HepG2 (cell line): ENCODE measurements around the gene FOCAD. TPM values are rescaled to one million over a fixed set of nuclear protein-coding genes. Genes with fewer than 3 reads are reported as not detected.

Experiments used
- ATAC-seq: fragments of 200-7000 bp; cut with Tn5 transposase; 3 replicates; pipeline ENCODE4 v1.9.1; 2020; ENCODE audit warnings: mild to moderate bottlenecking, moderate library complexity
- BruUV-seq: library from RNA; stranded (reverse); fragments of 400-500 nt; replicated peaks from 2 replicates; lab custom pipeline; 2021; lab: Mats Ljungman, UMichigan
- CTCF ChIA-PET: fragments of 300-600 bp; formaldehyde crosslinking; extraction: SDS; loops from one replicate; lab custom pipeline; 2021; ENCODE audit warnings: low total read pairs, inconsistent platforms, low intra/inter-chr PET ratio; lab: Yijun Ruan, JAX
- POLR2A ChIA-PET: fragments of 350-600 bp; sonication (Branson Sonifier 250); formaldehyde crosslinking; loops from one replicate; lab custom pipeline; 2020; ENCODE audit warnings: antibody characterized with exemption, inconsistent platforms; lab: Yijun Ruan, JAX
- DNase-seq: peaks from one replicate; pipeline ENCODE4 v3.0.0-alpha.2; 2015; ENCODE audit warnings: low spot score
- FAIRE-seq: peaks from 3 replicates; lab custom pipeline; 2011; peaks lifted over from hg19 to GRCh38; lab: Jason Lieb, UNC
- H2AFZ ChIP-seq: one replicate; pipeline ENCODE4 v1.6.1; 2011; ENCODE audit warnings: low read length, inconsistent platforms
- H3K27ac ChIP-seq: fragments of 300-600 bp; 3 replicates; pipeline ENCODE4 v1.8.0; 2011; ENCODE audit warnings: mixed run types, mild to moderate bottlenecking, mixed read lengths, low read length, inconsistent platforms; ENCODE audit not compliant: insufficient read depth; ENCODE audit errors: extremely low read length
- H3K27me3 ChIP-seq, 2 experiments: fragments of 200-600 bp in 1 of 2; 2 replicates in 1 of 2; 3 replicates in 1 of 2; pipeline versions ENCODE4 v1.6.0 to v1.8.0; 2011; ENCODE audit warnings: low read length in 2 of 2, mild to moderate bottlenecking in 2 of 2, moderate library complexity in 2 of 2, inconsistent platforms in 1 of 2; ENCODE audit not compliant: insufficient read depth in 2 of 2, control insufficient read depth in 1 of 2
- H3K36me3 ChIP-seq, 2 experiments: fragments of 200-600 bp in 1 of 2; replicated peaks in 1 of 2; 2 replicates in 1 of 2; 3 replicates in 1 of 2; pipeline versions ENCODE4 v1.5.1 to v1.8.0; 2011; ENCODE audit warnings: low read length in 2 of 2, inconsistent platforms in 1 of 2; ENCODE audit not compliant: insufficient read depth in 2 of 2, control insufficient read depth in 1 of 2
- H3K4me1 ChIP-seq: 2 replicates; pipeline ENCODE4 v1.5.1; 2012; ENCODE audit warnings: low read length, inconsistent platforms; ENCODE audit not compliant: insufficient read depth
- H3K4me2 ChIP-seq: 2 replicates; pipeline ENCODE4 v1.6.0; 2011; ENCODE audit warnings: low read depth, low read length, inconsistent platforms
- H3K4me3 ChIP-seq, 3 experiments: fragments of 200-600 bp in 1 of 3; sonication (generic), shearing (Covaris generic) in 1 of 3; replicated peaks in 1 of 3; 2 replicates each; pipeline ENCODE4 v1.5.1; 2011 to 2016; ENCODE audit warnings: low read length in 3 of 3, inconsistent platforms in 2 of 3, low read depth in 2 of 3, mild to moderate bottlenecking in 2 of 3, control low read depth in 1 of 3, mixed read lengths in 1 of 3; ENCODE audit not compliant: insufficient read depth in 1 of 3
- H3K79me2 ChIP-seq: one replicate; pipeline ENCODE4 v1.6.1; 2011; ENCODE audit warnings: low read length, inconsistent platforms; ENCODE audit not compliant: insufficient read depth
- H3K9ac ChIP-seq: 2 replicates; pipeline ENCODE4 v1.6.0; 2011; ENCODE audit warnings: mild to moderate bottlenecking, low read depth, low read length, inconsistent platforms; ENCODE audit not compliant: insufficient read depth
- H3K9me3 ChIP-seq: 2 replicates; pipeline ENCODE4 v1.5.1; 2012; ENCODE audit warnings: mild to moderate bottlenecking, low read length
- H4K20me1 ChIP-seq: 2 replicates; pipeline ENCODE4 v1.6.0; 2011; ENCODE audit warnings: inconsistent platforms, mild to moderate bottlenecking, low read length, moderate library complexity; ENCODE audit not compliant: insufficient read depth
- YEATS4 ChIP-seq: sonication (generic); formaldehyde crosslinking; IDR thresholded peaks from 2 replicates; pipeline ENCODE4 v1.4.0; 2020; ENCODE audit warnings: missing genetic modification reagents, borderline replicate concordance
- WGBS: methylation state at CpG from one replicate; pipeline ENCODE4 v1.1.6; 2017; ENCODE audit warnings: low lambda C conversion rate; 5-methylcytosine and 5-hydroxymethylcytosine counted together
- in situ Hi-C: cut with HindIII; loops from 2 replicates; pipeline ENCODE4 v1.10.0; 2017; ENCODE audit warnings: low pct_unique_long_range_greater_than_20kb; ENCODE audit not compliant: extremely low pct_ligation_motif_present
- intact Hi-C: fragments of 100-400 bp; cut with micrococcal nuclease; formaldehyde crosslinking; loops from one replicate; pipeline ENCODE4 v1.10.0; 2022; ENCODE audit not compliant: unreplicated experiment
- polyA plus RNA-seq, 8 experiments: library from polyadenylated mRNA; depleted of rRNA in 3 of 8; stranded (reverse) in 7 of 8; unstranded in 1 of 8; fragments of >200 nt; fragmentation: Illumina TruSeq in 4 of 8; extraction: Trizol in 4 of 8; gene quantifications; 2 replicates each; pipeline versions ENCODE4 v1.2.1 to v1.2.3, GENCODE V29; 2011 to 2016; ENCODE audit warnings: low read depth in 4 of 8, missing spikeins in 1 of 8, mixed read lengths in 1 of 8; ENCODE audit not compliant: insufficient read depth in 1 of 8
- total RNA-seq, 5 experiments: library from RNA; depleted of rRNA; stranded (reverse); fragments of >200 nt; fragmentation: Illumina TruSeq; extraction: Trizol; gene quantifications; 2 replicates each; pipeline ENCODE4 v1.2.3, GENCODE V29; 2016; ENCODE audit warnings: low read depth in 1 of 5
- TF ChIP-seq, protein P1 (sequence below): sonication (generic); formaldehyde crosslinking; IDR thresholded peaks from 2 replicates; pipeline ENCODE4 v1.4.0; 2020; ENCODE audit warnings: mild to moderate bottlenecking, missing genetic modification reagents

Gene FOCAD
- total and polyA plus RNA-seq, 2 of the 13 experiments (the other 11 are each of a cell fraction or from before 2014, with no cell fraction given), result 18.0 to 31.1 TPM

DNA sequence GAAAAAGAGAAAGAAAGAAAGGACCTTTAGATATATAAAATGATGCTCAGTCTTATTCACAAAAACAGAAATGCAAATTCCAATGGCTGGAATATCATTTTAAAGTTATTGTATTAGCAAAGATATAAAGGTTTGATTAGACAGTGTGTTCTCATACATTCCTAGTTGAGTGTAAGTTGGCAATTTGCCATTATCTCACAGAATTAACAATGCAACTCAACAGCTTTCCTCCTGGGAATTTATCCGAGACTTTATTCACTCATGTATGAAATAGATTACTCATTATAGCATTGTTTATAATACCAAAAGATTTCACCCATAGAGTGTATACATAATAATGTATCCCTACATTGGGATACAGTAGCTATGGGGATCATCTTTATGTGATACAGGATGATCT lies 34.7 kb upstream of the FOCAD start:
- H3K9me3 ChIP-seq, result no peaks in the 10 kb centered on the region
- in situ Hi-C loops (loop anchor here (25.0 kb wide), 1 partner anchor 712 kb away; no protein-coding TSS in a partner anchor), intact Hi-C loops (no loop called here)
- DNase-seq (no peak), ATAC-seq (no peak), FAIRE-seq (no peak)
- no TSS peak for BruUV-seq
- H3K4me3 ChIP-seq, result no peak overlapping the region
- H3K27me3 ChIP-seq, result 0 out of 5 replicates have a peak, but pooled peaks cover 0 to 2% of the 10 kb centered on the region in 2 experiments
- no peak overlapping the region for H3K9ac ChIP-seq
- no peak overlapping the region for H3K27ac ChIP-seq
- ChIA-PET CTCF (no interaction called here), POLR2A (no interaction called here)
- 35% methylated on average over 1 of the region's 1 CpG for WGBS
- TF ChIP-seq, protein P1, sequence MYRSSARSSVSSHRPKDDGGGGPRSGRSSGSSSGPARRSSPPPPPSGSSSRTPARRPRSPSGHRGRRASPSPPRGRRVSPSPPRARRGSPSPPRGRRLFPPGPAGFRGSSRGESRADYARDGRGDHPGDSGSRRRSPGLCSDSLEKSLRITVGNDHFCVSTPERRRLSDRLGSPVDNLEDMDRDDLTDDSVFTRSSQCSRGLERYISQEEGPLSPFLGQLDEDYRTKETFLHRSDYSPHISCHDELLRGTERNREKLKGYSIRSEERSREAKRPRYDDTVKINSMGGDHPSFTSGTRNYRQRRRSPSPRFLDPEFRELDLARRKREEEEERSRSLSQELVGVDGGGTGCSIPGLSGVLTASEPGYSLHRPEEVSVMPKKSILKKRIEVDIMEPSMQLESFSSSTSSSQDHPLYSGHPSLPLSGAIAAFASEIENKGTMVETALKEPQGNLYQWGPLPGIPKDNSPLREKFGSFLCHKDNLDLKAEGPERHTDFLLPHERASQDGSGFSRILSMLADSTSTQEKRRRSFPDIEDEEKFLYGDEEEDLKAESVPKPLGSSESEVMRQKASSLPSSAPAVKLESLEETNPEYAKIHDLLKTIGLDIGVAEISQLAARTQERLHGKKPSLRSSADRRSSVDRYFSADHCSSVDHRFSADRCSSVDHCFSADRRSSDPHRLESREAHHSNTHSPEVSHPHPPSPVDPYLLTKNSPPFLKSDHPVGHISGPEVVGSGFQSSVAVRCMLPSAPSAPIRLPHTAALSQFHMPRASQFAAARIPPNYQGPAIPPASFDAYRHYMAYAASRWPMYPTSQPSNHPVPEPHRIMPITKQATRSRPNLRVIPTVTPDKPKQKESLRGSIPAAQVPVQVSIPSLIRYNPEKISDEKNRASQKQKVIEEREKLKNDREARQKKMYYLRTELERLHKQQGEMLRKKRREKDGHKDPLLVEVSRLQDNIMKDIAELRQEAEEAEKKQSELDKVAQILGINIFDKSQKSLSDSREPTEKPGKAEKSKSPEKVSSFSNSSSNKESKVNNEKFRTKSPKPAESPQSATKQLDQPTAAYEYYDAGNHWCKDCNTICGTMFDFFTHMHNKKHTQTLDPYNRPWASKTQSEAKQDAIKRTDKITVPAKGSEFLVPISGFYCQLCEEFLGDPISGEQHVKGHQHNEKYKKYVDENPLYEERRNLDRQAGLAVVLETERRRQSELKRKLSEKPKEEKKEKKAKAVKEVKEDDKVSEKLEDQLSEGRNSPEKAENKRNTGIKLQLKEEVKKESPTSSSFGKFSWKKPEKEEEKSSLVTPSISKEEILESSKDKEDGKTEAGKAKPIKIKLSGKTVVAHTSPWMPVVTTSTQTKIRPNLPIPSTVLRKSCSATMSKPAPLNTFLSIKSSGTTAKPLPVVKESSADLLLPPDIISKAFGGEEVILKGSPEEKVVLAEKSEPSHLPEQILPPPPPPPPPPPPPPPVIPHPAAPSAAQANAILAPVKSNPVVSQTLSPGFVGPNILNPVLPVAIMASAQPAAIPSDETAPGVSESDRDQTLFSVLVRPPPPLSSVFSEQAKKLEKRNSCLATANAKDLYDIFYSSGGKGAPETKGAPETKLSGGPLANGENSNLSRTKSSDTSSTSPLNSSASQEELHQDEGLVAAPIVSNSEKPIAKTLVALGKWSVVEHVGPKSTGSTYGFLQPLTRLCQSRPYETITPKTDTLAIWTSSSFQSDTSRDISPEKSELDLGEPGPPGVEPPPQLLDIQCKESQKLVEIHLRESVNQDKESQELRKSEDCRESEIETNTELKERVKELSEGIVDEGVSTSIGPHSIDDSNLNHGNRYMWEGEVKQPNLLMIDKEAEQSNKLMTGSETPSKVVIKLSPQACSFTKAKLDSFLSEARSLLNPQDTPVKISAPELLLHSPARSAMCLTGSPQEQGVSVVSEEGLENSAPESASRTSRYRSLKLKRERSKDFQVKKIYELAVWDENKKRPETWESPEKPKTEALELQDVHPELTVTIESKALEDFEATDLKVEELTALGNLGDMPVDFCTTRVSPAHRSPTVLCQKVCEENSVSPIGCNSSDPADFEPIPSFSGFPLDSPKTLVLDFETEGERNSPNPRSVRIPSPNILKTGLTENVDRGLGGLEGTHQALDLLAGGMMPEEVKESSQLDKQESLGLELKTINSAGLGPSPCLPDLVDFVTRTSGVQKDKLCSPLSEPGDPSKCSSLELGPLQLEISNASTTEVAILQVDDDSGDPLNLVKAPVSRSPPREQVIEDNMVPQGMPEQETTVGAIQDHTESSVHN (CRISPR knock-in tag), result no peak
- no peak for TF ChIP-seq YEATS4 (CRISPR knock-in tag)
- no peak overlapping the region for H3K4me2 ChIP-seq
- H4K20me1 ChIP-seq, result no peaks in the 10 kb centered on the region
- H3K79me2 ChIP-seq, result no peaks in the 10 kb centered on the region
- peaks cover 8% of the 10 kb centered on the region for H3K4me1 ChIP-seq
- H3K36me3 ChIP-seq, result no peaks in the 10 kb centered on the region
- no peak overlapping the region for H2AFZ ChIP-seq
